Activated B cell treated with CpG ODN at 0.5 μM for 24 hours (primary cell): ENCODE results near the gene ZNF683. TPM values are rescaled to one million over a fixed set of nuclear protein-coding genes. Genes with fewer than 3 reads are reported as not detected.
"Not testable (repeated sequence)": the region's sequence is repeated elsewhere in the genome, so short reads cannot be mapped to it uniquely, and the experiment has no call there.

Experiments
- ATAC-seq: fragments of 200-7000 bp; cut with Tn5 transposase; one replicate; pipeline ENCODE4 v1.10.0; 2021; ENCODE audit warnings: low read depth, mild to moderate bottlenecking, moderate library complexity
- CTCF ChIA-PET: fragments of 350-600 bp; sonication (Branson Sonifier 250); formaldehyde crosslinking; loops from one replicate; lab custom pipeline; 2021; ENCODE audit warnings: antibody characterized with exemption; lab: Charles Lee
- POLR2A ChIA-PET: fragments of 350-600 bp; sonication (Branson Sonifier 250); formaldehyde crosslinking; loops from one replicate; lab custom pipeline; 2021; ENCODE audit warnings: antibody characterized with exemption; lab: Charles Lee
- DNase-seq: peaks from one replicate; pipeline ENCODE4 v3.0.0; 2022
- H3K27ac Mint-ChIP-seq: one replicate; pipeline ENCODE4 v1.8.0; 2020; ENCODE audit warnings: mixed read lengths
- H3K27me3 Mint-ChIP-seq: one replicate; pipeline ENCODE4 v1.8.0; 2021; ENCODE audit warnings: mixed read lengths
- H3K36me3 Mint-ChIP-seq: one replicate; pipeline ENCODE4 v1.8.0; 2021; ENCODE audit warnings: low read depth, mixed read lengths
- H3K4me1 Mint-ChIP-seq: one replicate; pipeline ENCODE4 v1.8.0; 2021; ENCODE audit warnings: mixed read lengths
- H3K4me3 Mint-ChIP-seq: one replicate; pipeline ENCODE4 v1.8.0; 2020; ENCODE audit warnings: mild to moderate bottlenecking, mixed read lengths
- H3K9me3 Mint-ChIP-seq: one replicate; pipeline ENCODE4 v1.8.0; 2020; ENCODE audit warnings: mixed read lengths
- CTCF ChIP-seq: fragments of 200-600 bp; IDR thresholded peaks from one replicate; pipeline ENCODE4 v1.8.0; 2022; ENCODE audit warnings: antibody characterized with exemption, mild to moderate bottlenecking
- intact Hi-C: fragments of 100-400 bp; cut with micrococcal nuclease; formaldehyde crosslinking; loops from one replicate; pipeline ENCODE4 v1.15.1; 2024
- total RNA-seq: library from RNA; stranded (reverse); gene quantifications from 2 replicates; pipeline ENCODE4 v1.2.3, GENCODE V29; 2022

The ZNF683 gene
- total RNA-seq, 1 donor from 2014 or later: not detected

- peak overlapping the region; percentile 91 for H3K4me3 Mint-ChIP-seq
- DNase-seq (no peak), ATAC-seq (peak; percentile 7)
- no peaks in the 10 kb centered on the region for H3K27me3 Mint-ChIP-seq
- intact Hi-C loops: no loop called here
- ChIA-PET CTCF (interaction anchor here (0.9 to 1.2 kb wide), 2 partner anchors 14 to 82 kb away, joined by 3 read pairs; no protein-coding TSS in a partner anchor), POLR2A (interaction anchor here (2.4 kb wide), 1 partner anchor 47 kb away, joined by 8 read pairs; no protein-coding TSS in a partner anchor)
- H3K27ac Mint-ChIP-seq: peak overlapping the region; percentile 41
- TF ChIP-seq CTCF: no peak
- H3K9me3 Mint-ChIP-seq: no peaks in the 10 kb centered on the region
- no peaks in the 10 kb centered on the region for H3K36me3 Mint-ChIP-seq
- H3K4me1 Mint-ChIP-seq: peaks cover 12% of the 10 kb centered on the region
Measured at GRCh38 chr1:26335774-26336476, 36.6 kb downstream of the ZNF683 start.

GRCh38 chr1:26333312-26333711 is 39.2 kb downstream of the ZNF683 start:
- H3K36me3 Mint-ChIP-seq, intact Hi-C loops, H3K27me3 Mint-ChIP-seq, ATAC-seq, H3K4me3 Mint-ChIP-seq, H3K27ac Mint-ChIP-seq, H3K9me3 Mint-ChIP-seq, DNase-seq, CTCF ChIA-PET: not testable (repeated sequence)
- POLR2A ChIA-PET: interaction anchor here (0.6 kb wide), 1 partner anchor 294 kb away, joined by 3 read pairs; no protein-coding TSS in a partner anchor
- peaks cover 12% of the 10 kb centered on the region for H3K4me1 Mint-ChIP-seq

DNA sequence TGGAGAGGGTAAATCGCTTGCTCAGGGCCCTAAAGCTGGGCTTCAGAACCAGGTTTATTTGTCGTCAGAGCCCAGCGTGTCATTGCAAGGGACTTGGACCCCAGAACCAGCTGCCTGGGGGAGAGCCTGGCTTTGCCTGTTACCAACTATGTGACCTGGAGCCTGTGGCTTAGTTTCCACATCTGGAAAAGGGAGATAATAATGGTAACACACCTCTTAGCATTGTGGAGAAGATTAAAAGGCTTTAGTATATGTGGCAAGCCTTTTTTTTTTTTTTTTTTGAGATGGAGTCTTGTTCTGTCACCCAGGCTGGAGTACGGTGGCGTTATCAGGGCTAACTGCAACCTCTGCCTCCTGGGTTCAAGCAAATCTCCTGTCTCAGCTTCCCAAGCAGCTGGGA is 42.3 kb downstream of the ZNF683 start:
- no peak overlapping the region for H3K4me3 Mint-ChIP-seq
- H3K27me3 Mint-ChIP-seq: no peaks in the 10 kb centered on the region
- POLR2A ChIA-PET: no interaction called here
- DNase-seq (no peak), ATAC-seq (no peak)
- H3K9me3 Mint-ChIP-seq: no peaks in the 10 kb centered on the region
- no peak overlapping the region for H3K27ac Mint-ChIP-seq
- intact Hi-C loops: no loop called here
- CTCF ChIA-PET: no interaction called here
- no peaks in the 10 kb centered on the region for H3K36me3 Mint-ChIP-seq
- no peak for TF ChIP-seq CTCF
- peaks cover 2% of the 10 kb centered on the region for H3K4me1 Mint-ChIP-seq

GRCh38 chr1:26329380-26329779 is 43.2 kb downstream of the ZNF683 start:
- POLR2A ChIA-PET, DNase-seq, intact Hi-C loops, H3K27me3 Mint-ChIP-seq, H3K9me3 Mint-ChIP-seq, H3K36me3 Mint-ChIP-seq, H3K4me3 Mint-ChIP-seq, H3K27ac Mint-ChIP-seq, H3K4me1 Mint-ChIP-seq, ATAC-seq: not testable (repeated sequence)
- CTCF ChIA-PET: interaction anchor here (1.4 kb wide), 1 partner anchor 33 kb away, joined by 3 read pairs; no protein-coding TSS in a partner anchor

- no peaks in the 10 kb centered on the region for H3K27me3 Mint-ChIP-seq
- intact Hi-C loops: no loop called here
- H3K36me3 Mint-ChIP-seq: peaks cover 8% of the 10 kb centered on the region
- H3K9me3 Mint-ChIP-seq: no peaks in the 10 kb centered on the region
- ChIA-PET CTCF (interaction anchor here (1.4 kb wide), 1 partner anchor 34 kb away, joined by 3 read pairs; no protein-coding TSS in a partner anchor), POLR2A (interaction anchor here (0.7 kb wide), 1 partner anchor 1751 kb away, joined by 3 read pairs; no protein-coding TSS in a partner anchor)
- ATAC-seq (no peak), DNase-seq (no peak)
- H3K4me3 Mint-ChIP-seq: no peak overlapping the region
- H3K4me1 Mint-ChIP-seq: peaks cover 3% of the 10 kb centered on the region
- TF ChIP-seq CTCF: no peak
- H3K27ac Mint-ChIP-seq: no peak overlapping the region
Measured at GRCh38 chr1:26328597-26328996, 44.0 kb downstream of the ZNF683 start.

GRCh38 chr1:26327956-26328362 is 44.6 kb downstream of the ZNF683 start:
- Mint-ChIP-seq H3K4me1 (peaks cover 7% of the 10 kb centered on the region), H3K36me3 (peaks cover 14% of the 10 kb centered on the region), H3K27me3 (no peaks in the 10 kb centered on the region), H3K9me3 (no peaks in the 10 kb centered on the region), H3K4me3 (no peak overlapping the region), H3K27ac (no peak overlapping the region)
- TF ChIP-seq CTCF: no peak
- ChIA-PET CTCF (no interaction called here), POLR2A (no interaction called here)
- no peak for ATAC-seq
- intact Hi-C loops: no loop called here
- DNase-seq: no peak
